ENCODE results near the gene TLR3.

DNA sequence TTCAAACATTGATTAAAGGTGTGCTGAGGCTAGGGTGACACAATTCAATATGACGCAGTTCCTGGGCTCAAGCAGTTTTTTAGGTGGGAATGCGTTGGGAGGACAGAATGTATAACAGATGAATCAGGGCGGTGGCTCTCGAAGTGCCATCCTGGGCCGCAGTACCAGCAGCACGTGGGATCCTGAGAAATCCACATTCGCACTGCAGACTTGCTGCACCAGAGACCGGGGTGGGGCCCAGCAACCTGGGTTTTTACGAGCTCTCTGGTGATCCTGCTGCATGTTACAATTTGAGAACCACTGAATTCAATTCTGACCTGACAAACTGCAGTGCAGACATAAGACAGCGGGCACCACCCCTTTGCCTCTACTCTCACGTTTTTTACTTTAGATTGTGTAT is 65.9 kb downstream of the TLR3 start:
- TF ChIP-seq, protein P1, sequence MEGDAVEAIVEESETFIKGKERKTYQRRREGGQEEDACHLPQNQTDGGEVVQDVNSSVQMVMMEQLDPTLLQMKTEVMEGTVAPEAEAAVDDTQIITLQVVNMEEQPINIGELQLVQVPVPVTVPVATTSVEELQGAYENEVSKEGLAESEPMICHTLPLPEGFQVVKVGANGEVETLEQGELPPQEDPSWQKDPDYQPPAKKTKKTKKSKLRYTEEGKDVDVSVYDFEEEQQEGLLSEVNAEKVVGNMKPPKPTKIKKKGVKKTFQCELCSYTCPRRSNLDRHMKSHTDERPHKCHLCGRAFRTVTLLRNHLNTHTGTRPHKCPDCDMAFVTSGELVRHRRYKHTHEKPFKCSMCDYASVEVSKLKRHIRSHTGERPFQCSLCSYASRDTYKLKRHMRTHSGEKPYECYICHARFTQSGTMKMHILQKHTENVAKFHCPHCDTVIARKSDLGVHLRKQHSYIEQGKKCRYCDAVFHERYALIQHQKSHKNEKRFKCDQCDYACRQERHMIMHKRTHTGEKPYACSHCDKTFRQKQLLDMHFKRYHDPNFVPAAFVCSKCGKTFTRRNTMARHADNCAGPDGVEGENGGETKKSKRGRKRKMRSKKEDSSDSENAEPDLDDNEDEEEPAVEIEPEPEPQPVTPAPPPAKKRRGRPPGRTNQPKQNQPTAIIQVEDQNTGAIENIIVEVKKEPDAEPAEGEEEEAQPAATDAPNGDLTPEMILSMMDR (IDR thresholded peaks at IDR 0.05; ENCODE audit: low read depth, low read length) = no peak
- TF ChIP-seq, protein P2, sequence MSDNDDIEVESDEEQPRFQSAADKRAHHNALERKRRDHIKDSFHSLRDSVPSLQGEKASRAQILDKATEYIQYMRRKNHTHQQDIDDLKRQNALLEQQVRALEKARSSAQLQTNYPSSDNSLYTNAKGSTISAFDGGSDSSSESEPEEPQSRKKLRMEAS (IDR thresholded peaks at IDR 0.05; ENCODE audit: low read depth, low read length) = no peak
- no peak for TF ChIP-seq POLR2A (IDR thresholded peaks at IDR 0.05; ENCODE audit: extremely low read depth, insufficient read length)
- TF ChIP-seq MYC (IDR thresholded peaks at IDR 0.05; ENCODE audit: low read depth, low read length) = no peak

All from NB4 (cell line).